Type B pancreatic cell (in vitro differentiated cells): ENCODE results near the gene ZNF768. TPM values are rescaled to one million over a fixed set of nuclear protein-coding genes. Genes with fewer than 3 reads are reported as not detected.

ENCODE experiments used
- DNase-seq: peaks from one replicate; pipeline ENCODE4 v3.0.0; 2021; ENCODE audit warnings: mixed read lengths; ENCODE audit not compliant: unreplicated experiment; ENCODE audit errors: extremely low spot score
- H3K27ac Mint-ChIP-seq: 2 replicates; pipeline ENCODE4 v1.8.0; 2021; ENCODE audit warnings: mild to moderate bottlenecking, mixed read lengths
- H3K27me3 Mint-ChIP-seq: 2 replicates; pipeline ENCODE4 v1.8.0; 2021; ENCODE audit warnings: mixed read lengths
- H3K36me3 Mint-ChIP-seq: 2 replicates; pipeline ENCODE4 v1.8.0; 2021; ENCODE audit warnings: mixed read lengths
- H3K4me1 Mint-ChIP-seq: one replicate; pipeline ENCODE4 v1.8.0; 2021; ENCODE audit warnings: mixed read lengths; ENCODE audit not compliant: unreplicated experiment
- H3K4me3 Mint-ChIP-seq: 2 replicates; pipeline ENCODE4 v1.8.0; 2021; ENCODE audit warnings: mild to moderate bottlenecking, mixed read lengths
- H3K9me3 Mint-ChIP-seq: 2 replicates; pipeline ENCODE4 v1.8.0; 2021; ENCODE audit warnings: mixed read lengths
- total RNA-seq: library from RNA; stranded (reverse); gene quantifications from 2 replicates; pipeline ENCODE4 v1.2.1, GENCODE V29; 2021; ENCODE audit warnings: low replicate concordance
- TF ChIP-seq, protein P1 (sequence below): fragments of 200-600 bp; sonication (generic); conservative IDR thresholded peaks from 2 replicates; pipeline ENCODE4 v1.5.0; 2021; ENCODE audit warnings: antibody characterized with exemption, mild to moderate bottlenecking

Gene ZNF768
- total RNA-seq, 1 donor from 2014 or later = 58.7 TPM

DNA sequence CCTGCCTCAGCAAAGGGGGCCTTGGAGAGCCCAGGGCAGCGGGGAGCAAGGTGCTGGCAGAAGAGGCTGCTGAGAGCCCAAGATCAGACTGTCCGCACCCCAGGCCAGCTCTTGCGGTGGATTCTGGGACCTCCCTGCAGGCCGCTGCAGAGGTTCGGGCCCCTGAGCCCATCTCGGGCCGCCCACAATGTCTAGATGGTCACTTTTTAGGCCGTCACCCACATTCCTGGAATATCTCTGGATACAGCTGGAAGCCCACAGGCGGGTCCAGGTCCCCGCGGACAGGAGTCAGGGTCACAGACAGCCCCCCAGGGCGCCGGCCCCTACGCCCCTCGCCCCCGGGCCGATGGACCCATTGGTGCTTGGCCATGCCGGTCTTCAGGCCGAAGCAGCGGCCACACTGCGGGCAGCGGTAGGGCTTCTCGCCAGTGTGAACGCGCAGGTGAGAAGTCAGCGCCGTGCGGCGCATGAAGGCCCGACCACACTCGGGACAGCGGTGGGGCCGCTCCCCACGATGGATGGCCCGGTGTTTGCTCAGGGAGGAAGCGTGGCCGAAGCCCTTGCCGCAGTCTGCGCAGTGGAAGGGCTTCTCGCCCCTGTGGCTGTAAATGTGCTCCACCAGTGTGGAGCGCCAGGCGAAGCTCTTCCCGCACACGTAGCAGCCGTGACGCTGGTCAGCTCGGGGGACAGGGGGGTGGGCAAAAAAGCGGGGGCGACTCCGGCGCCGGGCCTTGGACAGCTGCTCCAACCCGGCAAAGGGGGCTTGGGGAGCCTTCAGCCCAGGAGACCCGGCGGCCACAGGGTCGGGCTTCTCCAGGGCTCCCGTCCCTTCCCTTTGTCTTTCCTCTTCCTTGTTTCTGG, 6.1 kb upstream of the ZNF768 start:
- DNase-seq = no peak
- Mint-ChIP-seq H3K27ac (peak overlapping the region; percentile 85), H3K27me3 (no peaks in the 10 kb centered on the region), H3K36me3 (peaks cover 21% of the 10 kb centered on the region), H3K9me3 (peaks cover 4% of the 10 kb centered on the region), H3K4me1 (peaks cover 45% of the 10 kb centered on the region), H3K4me3 (peak overlapping the region; percentile 85)
- TF ChIP-seq, protein P1, sequence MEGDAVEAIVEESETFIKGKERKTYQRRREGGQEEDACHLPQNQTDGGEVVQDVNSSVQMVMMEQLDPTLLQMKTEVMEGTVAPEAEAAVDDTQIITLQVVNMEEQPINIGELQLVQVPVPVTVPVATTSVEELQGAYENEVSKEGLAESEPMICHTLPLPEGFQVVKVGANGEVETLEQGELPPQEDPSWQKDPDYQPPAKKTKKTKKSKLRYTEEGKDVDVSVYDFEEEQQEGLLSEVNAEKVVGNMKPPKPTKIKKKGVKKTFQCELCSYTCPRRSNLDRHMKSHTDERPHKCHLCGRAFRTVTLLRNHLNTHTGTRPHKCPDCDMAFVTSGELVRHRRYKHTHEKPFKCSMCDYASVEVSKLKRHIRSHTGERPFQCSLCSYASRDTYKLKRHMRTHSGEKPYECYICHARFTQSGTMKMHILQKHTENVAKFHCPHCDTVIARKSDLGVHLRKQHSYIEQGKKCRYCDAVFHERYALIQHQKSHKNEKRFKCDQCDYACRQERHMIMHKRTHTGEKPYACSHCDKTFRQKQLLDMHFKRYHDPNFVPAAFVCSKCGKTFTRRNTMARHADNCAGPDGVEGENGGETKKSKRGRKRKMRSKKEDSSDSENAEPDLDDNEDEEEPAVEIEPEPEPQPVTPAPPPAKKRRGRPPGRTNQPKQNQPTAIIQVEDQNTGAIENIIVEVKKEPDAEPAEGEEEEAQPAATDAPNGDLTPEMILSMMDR = no peak

DNA sequence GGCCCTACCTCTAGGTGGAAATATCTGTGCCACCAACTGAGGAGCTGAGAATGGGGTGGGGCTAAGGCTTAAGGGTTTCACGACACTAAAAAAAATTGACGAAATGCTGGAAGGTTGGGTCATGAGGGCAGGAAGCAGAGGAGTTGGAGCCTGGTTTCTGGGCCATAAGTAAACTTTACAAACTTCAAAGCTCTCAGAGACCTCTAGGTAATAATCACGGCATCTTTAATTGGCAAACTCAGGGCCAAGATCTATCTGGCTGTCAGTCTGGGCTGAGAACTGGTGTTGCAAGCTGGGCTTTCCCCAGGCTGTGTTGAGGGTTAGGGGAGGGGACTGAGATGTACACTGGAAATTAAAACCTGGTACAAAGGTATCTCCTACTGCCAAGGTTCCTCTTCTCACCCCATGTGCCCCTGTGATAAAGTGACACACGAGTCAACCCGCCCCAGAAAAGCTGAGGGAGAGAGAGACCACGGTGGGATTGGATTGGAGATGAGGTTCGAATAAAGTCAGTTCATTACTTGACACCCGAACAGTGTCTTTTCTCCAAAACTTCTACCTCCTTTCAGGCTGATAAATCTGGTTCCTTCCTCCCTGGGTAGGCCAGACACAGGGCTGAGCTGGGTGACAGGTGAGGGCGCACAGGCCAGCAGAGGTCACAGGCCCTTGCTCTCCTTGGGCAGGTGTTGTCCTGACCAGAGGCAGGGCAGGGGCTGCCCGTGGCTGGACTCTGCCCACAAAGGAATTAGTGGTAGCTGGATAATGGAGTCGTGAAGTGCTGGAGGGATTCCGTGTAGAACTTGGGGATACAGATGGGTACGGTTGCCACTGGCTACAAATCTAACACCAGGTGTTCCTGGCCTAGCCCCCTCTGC, 4.0 kb upstream of the ZNF768 start:
- H3K4me1 Mint-ChIP-seq = peaks cover 44% of the 10 kb centered on the region
- TF ChIP-seq, protein P1 = no peak
- no peaks in the 10 kb centered on the region for H3K27me3 Mint-ChIP-seq
- H3K27ac Mint-ChIP-seq = peak overlapping the region; percentile 100
- peaks cover 4% of the 10 kb centered on the region for H3K9me3 Mint-ChIP-seq
- DNase-seq = no peak
- peak overlapping the region; percentile 74 for H3K4me3 Mint-ChIP-seq
- H3K36me3 Mint-ChIP-seq = peaks cover 10% of the 10 kb centered on the region

DNA sequence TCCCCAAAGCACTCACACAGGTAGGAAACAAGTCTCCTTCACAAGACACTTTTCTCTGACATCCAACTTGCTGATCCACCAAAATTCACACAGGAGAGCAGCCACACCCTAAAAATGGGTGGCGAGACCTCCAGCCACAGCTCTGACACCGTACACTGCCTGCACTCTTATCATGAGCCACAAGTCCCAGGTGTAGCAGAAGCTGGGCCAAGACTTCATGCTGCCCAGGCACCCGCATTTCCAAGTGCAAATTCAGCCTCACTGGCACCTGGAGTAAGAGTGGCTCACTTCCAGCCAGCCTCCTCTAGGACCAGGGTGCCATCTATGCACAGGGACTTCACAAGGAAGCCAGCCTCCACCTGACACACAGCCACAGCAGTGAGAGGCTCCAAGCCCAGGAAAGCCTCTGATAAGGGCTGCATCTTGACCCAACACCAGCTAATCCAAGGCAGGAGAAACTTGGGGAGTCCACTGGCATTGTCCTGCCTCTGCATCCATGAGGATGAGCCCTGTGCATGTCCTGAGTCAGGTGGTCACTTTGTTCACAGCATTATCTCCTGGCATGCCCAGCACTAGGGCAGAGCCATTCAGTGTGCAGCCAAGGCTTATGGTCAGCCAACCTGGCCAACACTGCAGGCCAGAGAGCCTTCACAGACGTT, 2.6 kb upstream of the ZNF768 start:
- TF ChIP-seq, protein P1 = no peak
- Mint-ChIP-seq H3K4me1 (peaks cover 40% of the 10 kb centered on the region), H3K36me3 (peaks cover 10% of the 10 kb centered on the region), H3K27ac (peak overlapping the region; percentile 100), H3K4me3 (peak overlapping the region; percentile 60), H3K27me3 (no peaks in the 10 kb centered on the region), H3K9me3 (peaks cover 4% of the 10 kb centered on the region)
- no peak for DNase-seq

DNA sequence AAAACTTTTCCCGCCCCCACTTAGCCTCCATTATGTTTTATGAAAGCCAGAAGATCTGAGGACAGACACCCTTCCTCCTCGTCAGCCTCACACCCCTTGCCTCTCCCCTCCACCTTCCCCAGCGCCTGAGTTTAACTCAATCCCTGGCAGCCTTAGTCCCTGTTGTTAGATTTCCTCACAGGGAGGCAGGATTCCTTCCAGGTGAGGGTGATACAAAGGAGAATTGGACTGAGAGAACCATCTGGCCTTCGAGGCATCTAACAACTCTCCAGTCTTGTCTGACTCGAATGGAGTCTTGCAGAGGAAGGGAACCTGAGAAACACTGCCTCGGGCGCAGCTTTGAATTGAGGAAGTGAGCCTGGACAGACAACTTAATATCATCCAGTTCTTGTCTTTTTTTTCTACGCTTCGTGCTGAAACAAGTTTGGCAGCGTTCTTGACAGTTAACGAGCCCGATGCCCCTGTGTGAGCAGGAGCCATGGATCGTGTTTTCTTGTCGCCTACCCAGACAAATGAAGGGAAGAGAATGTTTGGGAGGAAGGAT, 1.3 kb upstream of the ZNF768 start:
- Mint-ChIP-seq H3K36me3 (peaks cover 6% of the 10 kb centered on the region), H3K27me3 (no peaks in the 10 kb centered on the region), H3K4me3 (peak overlapping the region; percentile 89), H3K4me1 (peaks cover 35% of the 10 kb centered on the region), H3K27ac (peak overlapping the region; percentile 100), H3K9me3 (peaks cover 4% of the 10 kb centered on the region)
- TF ChIP-seq, protein P1 = no peak
- no peak for DNase-seq
